Type B pancreatic cell (in vitro differentiated cells): ENCODE measurements around the gene DNAI4. TPM values are rescaled to one million over a fixed set of nuclear protein-coding genes. Genes with fewer than 3 reads are reported as not detected.

Experiments
- DNase-seq: peaks from one replicate; pipeline ENCODE4 v3.0.0; 2021; ENCODE audit warnings: mixed read lengths; ENCODE audit not compliant: unreplicated experiment; ENCODE audit errors: extremely low spot score
- H3K27ac Mint-ChIP-seq: 2 replicates; pipeline ENCODE4 v1.8.0; 2021; ENCODE audit warnings: mild to moderate bottlenecking, mixed read lengths
- H3K27me3 Mint-ChIP-seq: 2 replicates; pipeline ENCODE4 v1.8.0; 2021; ENCODE audit warnings: mixed read lengths
- H3K36me3 Mint-ChIP-seq: 2 replicates; pipeline ENCODE4 v1.8.0; 2021; ENCODE audit warnings: mixed read lengths
- H3K4me1 Mint-ChIP-seq: one replicate; pipeline ENCODE4 v1.8.0; 2021; ENCODE audit warnings: mixed read lengths; ENCODE audit not compliant: unreplicated experiment
- H3K4me3 Mint-ChIP-seq: 2 replicates; pipeline ENCODE4 v1.8.0; 2021; ENCODE audit warnings: mild to moderate bottlenecking, mixed read lengths
- H3K9me3 Mint-ChIP-seq: 2 replicates; pipeline ENCODE4 v1.8.0; 2021; ENCODE audit warnings: mixed read lengths
- total RNA-seq: library from RNA; stranded (reverse); gene quantifications from 2 replicates; pipeline ENCODE4 v1.2.1, GENCODE V29; 2021; ENCODE audit warnings: low replicate concordance
- TF ChIP-seq, protein P1 (sequence below): fragments of 200-600 bp; sonication (generic); conservative IDR thresholded peaks from 2 replicates; pipeline ENCODE4 v1.5.0; 2021; ENCODE audit warnings: antibody characterized with exemption, mild to moderate bottlenecking

The DNAI4 gene
- total RNA-seq, 1 donor from 2014 or later: 20.1 TPM

DNA sequence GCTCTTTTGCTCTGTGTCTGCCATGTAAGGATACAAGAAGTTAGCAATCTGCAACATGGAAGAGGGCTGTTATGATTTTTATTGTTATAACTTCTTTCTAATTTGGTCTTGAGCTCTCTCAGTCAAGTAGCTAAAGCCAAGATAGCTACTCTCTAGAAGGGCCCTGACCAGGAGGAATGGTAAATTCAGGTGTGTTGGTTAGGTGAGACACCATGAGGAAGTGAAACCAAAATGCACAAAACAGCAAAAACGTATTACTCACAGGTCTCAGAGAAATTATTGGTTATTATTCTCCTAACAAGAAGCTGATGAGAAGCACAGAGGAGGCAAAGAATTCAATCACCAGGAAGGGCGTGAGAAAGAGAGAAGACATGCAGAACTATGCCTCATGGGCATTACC is 71.8 kb downstream of the DNAI4 start:
- no peak for DNase-seq
- TF ChIP-seq, protein P1, sequence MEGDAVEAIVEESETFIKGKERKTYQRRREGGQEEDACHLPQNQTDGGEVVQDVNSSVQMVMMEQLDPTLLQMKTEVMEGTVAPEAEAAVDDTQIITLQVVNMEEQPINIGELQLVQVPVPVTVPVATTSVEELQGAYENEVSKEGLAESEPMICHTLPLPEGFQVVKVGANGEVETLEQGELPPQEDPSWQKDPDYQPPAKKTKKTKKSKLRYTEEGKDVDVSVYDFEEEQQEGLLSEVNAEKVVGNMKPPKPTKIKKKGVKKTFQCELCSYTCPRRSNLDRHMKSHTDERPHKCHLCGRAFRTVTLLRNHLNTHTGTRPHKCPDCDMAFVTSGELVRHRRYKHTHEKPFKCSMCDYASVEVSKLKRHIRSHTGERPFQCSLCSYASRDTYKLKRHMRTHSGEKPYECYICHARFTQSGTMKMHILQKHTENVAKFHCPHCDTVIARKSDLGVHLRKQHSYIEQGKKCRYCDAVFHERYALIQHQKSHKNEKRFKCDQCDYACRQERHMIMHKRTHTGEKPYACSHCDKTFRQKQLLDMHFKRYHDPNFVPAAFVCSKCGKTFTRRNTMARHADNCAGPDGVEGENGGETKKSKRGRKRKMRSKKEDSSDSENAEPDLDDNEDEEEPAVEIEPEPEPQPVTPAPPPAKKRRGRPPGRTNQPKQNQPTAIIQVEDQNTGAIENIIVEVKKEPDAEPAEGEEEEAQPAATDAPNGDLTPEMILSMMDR: no peak
- H3K27ac Mint-ChIP-seq: no peak overlapping the region

DNA sequence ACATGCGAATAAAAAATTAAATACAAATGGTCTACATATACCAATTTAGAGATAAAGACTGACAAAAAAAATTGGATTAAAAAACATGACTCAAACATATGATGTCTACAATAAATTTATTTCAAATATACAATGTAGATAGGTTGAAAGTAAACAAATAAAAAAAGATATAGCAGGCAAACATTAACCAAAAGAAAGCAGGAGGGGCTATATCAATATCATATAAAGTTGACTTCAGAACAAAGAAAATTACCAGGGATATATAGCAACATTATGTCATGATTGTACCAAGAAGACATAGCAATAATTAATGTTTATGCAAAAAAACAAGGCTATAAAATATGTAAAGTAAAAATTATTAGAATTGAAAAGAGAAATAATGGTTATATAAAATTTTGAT is 73.7 kb downstream of the DNAI4 start:
- TF ChIP-seq, protein P1: no peak
- Mint-ChIP-seq H3K9me3 (peaks cover 6% of the 10 kb centered on the region), H3K27ac (no peak overlapping the region), H3K4me1 (no peaks in the 10 kb centered on the region), H3K36me3 (no peaks in the 10 kb centered on the region), H3K4me3 (no peak overlapping the region), H3K27me3 (no peaks in the 10 kb centered on the region)
- no peak for DNase-seq

More for the DNA sequence above, 71.8 kb downstream of the DNAI4 start:
- Mint-ChIP-seq H3K4me3 (no peak overlapping the region), H3K9me3 (peaks cover 6% of the 10 kb centered on the region), H3K27me3 (no peaks in the 10 kb centered on the region), H3K4me1 (no peaks in the 10 kb centered on the region), H3K36me3 (no peaks in the 10 kb centered on the region)

DNA sequence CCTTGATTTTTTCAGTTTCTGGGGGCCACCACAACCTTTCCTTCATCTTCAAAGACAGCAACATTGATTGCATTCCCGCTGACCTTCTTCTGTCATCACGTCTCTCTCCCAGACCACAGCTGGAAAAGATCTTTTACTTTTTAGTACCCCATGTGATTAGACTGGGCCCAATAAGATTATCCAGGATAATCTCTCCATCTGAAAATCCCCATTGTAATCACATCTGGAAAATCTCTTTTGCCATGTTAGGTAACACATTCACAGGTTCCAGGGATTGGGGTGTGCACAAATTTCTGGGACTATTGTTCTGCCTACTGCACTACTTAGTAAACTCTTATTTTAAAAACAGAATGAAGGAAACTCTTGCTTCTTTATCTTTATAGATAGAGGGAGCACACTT is 76.5 kb downstream of the DNAI4 start:
- H3K27me3 Mint-ChIP-seq: no peaks in the 10 kb centered on the region
- TF ChIP-seq, protein P1: no peak
- DNase-seq: no peak
- no peaks in the 10 kb centered on the region for H3K4me1 Mint-ChIP-seq
- H3K36me3 Mint-ChIP-seq: peaks cover 3% of the 10 kb centered on the region
- no peak overlapping the region for H3K4me3 Mint-ChIP-seq
- H3K9me3 Mint-ChIP-seq: peaks cover 6% of the 10 kb centered on the region
- no peak overlapping the region for H3K27ac Mint-ChIP-seq

DNA sequence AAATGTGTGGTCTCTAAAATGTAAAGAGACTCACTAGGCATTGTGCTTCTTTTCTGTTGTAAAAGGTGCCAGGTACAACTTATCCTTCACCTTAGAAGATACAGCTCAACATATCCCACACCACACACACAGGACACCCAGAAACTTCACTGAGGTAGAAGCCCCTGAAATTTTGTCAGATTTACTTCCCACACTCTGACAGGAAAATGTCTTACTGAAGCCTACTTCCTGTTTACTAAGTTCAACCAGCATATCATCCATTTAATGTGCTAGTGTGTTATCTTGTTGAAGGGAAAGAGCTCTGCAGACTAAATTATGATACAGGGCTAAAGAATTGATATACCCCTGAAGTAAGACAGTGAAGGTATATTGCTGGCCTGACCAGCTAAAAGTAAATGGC is 83.7 kb downstream of the DNAI4 start:
- Mint-ChIP-seq H3K36me3 (peaks cover 3% of the 10 kb centered on the region), H3K27me3 (no peaks in the 10 kb centered on the region), H3K4me3 (no peak overlapping the region), H3K4me1 (no peaks in the 10 kb centered on the region), H3K9me3 (no peaks in the 10 kb centered on the region), H3K27ac (no peak overlapping the region)
- no peak for DNase-seq
- TF ChIP-seq, protein P1: no peak

DNA sequence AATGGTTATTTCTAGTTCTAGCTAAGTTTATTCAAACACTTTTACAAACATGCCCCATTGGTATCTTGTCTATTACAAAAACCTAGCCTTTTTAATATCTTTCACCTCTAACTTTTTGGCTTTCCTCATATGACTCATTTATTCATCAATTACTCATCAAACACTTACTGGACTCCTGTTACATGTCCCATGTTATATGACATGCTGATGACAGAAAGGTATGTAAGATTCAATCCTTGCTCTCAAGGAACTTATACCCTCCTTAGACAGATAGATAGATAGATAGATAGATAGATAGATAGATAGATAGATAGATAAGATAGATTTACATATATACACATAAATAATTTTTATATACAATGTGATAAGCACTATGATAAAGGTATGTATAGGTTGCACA is 89.7 kb downstream of the DNAI4 start:
- H3K36me3 Mint-ChIP-seq: peaks cover 4% of the 10 kb centered on the region
- no peak for DNase-seq
- no peaks in the 10 kb centered on the region for H3K27me3 Mint-ChIP-seq
- TF ChIP-seq, protein P1: no peak
- no peak overlapping the region for H3K27ac Mint-ChIP-seq
- no peak overlapping the region for H3K4me3 Mint-ChIP-seq
- H3K9me3 Mint-ChIP-seq: no peaks in the 10 kb centered on the region
- no peaks in the 10 kb centered on the region for H3K4me1 Mint-ChIP-seq

DNA sequence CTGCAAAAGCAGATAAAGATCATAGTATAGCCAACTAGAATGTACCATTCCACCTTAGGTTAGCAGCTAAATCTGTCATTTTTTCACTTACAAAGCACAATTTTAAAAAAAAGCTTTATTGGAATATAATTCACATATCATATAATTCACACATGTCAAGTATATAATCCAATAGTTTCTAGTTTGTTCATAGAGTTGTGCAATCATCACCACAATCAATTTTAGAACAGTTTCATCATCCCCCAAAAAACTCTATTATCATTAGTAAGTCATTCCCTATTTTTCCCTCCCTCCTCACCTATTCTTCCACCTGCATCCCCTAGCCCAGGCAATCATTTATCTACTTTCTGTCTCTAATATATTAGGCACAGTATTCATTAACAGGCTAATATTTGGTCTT is 91.5 kb downstream of the DNAI4 start:
- H3K27ac Mint-ChIP-seq: no peak overlapping the region
- no peaks in the 10 kb centered on the region for H3K27me3 Mint-ChIP-seq
- H3K4me3 Mint-ChIP-seq: no peak overlapping the region
- DNase-seq: no peak
- H3K4me1 Mint-ChIP-seq: no peaks in the 10 kb centered on the region
- H3K9me3 Mint-ChIP-seq: no peaks in the 10 kb centered on the region
- peaks cover 4% of the 10 kb centered on the region for H3K36me3 Mint-ChIP-seq
- TF ChIP-seq, protein P1: no peak
